Endometrial microvascular endothelial cells (primary cell): ENCODE measurements around the gene YPEL2. TPM values are rescaled to one million over a fixed set of nuclear protein-coding genes. Genes with fewer than 3 reads are reported as not detected.

Source experiments
- in situ Hi-C: cut with HindIII; loops from 2 replicates; pipeline ENCODE4 v1.10.0; 2017; ENCODE audit warnings: low sequenced_read_pairs, low pct_unique_long_range_greater_than_20kb; ENCODE audit errors: inconsistent ontology term
- total RNA-seq: library from RNA; depleted of rRNA; stranded (reverse); fragments of >200 nt; gene quantifications from one replicate; pipeline ENCODE4 v1.2.3, GENCODE V29; 2015; ENCODE audit errors: inconsistent ontology term

Gene YPEL2
- total RNA-seq, 1 donor from 2014 or later, result 15.0 TPM

- in situ Hi-C loops, result no loop called here
Observed at GRCh38 chr17:59439741-59440211, 108.3 kb downstream of the YPEL2 start.

GRCh38 chr17:59440757-59441463, 109.5 kb downstream of the YPEL2 start:
- in situ Hi-C loops, result no loop called here

DNA sequence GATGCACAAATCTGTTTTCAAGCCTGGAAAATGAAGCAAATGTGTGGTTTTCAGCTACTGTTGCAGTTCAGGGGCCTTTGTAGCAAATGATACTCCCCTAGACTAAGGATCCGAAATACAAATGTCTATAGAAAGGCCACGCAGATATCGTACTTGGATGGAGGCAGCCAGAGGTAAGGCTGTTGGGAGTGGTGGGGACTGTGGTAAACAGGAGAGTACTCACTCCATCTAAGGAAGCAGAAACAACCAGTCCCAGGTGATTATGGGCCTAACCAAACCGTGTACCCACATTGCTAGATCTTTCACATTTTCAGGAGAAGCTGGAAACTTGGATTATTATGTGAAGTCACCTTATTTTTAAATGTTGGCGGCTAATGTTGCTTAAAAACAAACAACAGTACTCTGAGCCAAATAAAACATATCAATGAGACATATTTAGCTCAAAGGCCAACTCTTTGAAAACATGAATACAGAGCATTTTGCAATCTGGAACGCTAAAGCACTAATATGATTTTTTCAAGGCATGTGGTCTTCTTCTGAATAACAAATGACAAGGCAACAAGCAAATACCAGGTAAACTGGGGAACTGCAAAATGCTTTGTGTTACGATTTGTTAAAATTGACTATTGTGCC, 110.1 kb downstream of the YPEL2 start:
- in situ Hi-C loops, result no loop called here

DNA sequence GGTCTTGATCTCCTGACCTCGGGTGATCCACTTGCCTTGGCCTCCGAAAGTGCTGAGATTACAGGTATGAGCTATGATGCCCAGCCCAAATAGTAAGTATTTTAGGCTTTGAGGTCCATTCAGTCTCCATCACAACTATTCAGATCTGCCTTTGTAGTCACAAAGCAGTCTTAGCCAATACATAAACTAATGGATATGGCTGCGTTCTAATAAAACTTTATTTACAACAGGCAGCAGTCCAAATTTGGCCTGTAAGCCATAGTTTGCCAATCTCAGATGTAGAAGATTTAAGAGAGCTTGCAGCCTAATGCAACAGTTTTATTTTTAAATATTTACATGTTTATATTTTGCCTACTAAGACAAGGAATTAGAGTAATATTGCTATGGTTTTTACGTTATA, 111.7 kb downstream of the YPEL2 start:
- in situ Hi-C loops, result no loop called here

Other genes with a start within 250 kb of the YPEL2 start
- gene TRIM37, start 224.8 kb upstream of the YPEL2 start, total RNA-seq, result 63.7 TPM
- gene SKA2, start 176.5 kb upstream of the YPEL2 start, total RNA-seq, result 105 TPM
- gene PRR11, start 175.9 kb upstream of the YPEL2 start, total RNA-seq, result 54.0 TPM
- gene SMG8, start 121.6 kb upstream of the YPEL2 start, total RNA-seq, result 21.2 TPM
- gene GDPD1, start 111.1 kb upstream of the YPEL2 start, total RNA-seq, result 6.4 TPM
- 42.8 TPM for gene DHX40, start 234.0 kb downstream of the YPEL2 start, total RNA-seq